Gastroesophageal sphincter (tissue), 4 donors: ENCODE measurements around the gene LRRC45. TPM values are rescaled to one million over a fixed set of nuclear protein-coding genes. Genes with fewer than 3 reads are reported as not detected.
"Not testable (repeated sequence)": the region's sequence is repeated elsewhere in the genome, so short reads cannot be mapped to it uniquely, and the experiment has no call there.

Experiments
- ATAC-seq: fragments of 150-250 bp; one replicate; pipeline ENCODE4 v1.9.1; 2016; ENCODE audit warnings: mild to moderate bottlenecking, moderate library complexity
- H3K27ac ChIP-seq, 4 donors: fragments of 200-600 bp; sonication (generic) in 3 of 4; 1 replicate in 3 of 4; 2 replicates in 1 of 4; pipeline ENCODE4 v1.5.1; 2016 to 2019
- H3K27me3 ChIP-seq: fragments of 200-600 bp; sonication (generic); one replicate; pipeline ENCODE4 v1.5.1; 2019
- H3K36me3 ChIP-seq, 2 donors: fragments of 200-600 bp; sonication (generic); one replicate each; pipeline ENCODE4 v1.5.1; 2019; ENCODE audit warnings: control low read depth in 1 of 2
- H3K4me1 ChIP-seq, 3 donors: fragments of 200-600 bp; sonication (generic); 1 replicate in 2 of 3; 2 replicates in 1 of 3; pipeline ENCODE4 v1.5.1; 2016 to 2019; ENCODE audit warnings: control low read depth in 2 of 3
- H3K4me3 ChIP-seq, 2 donors: fragments of 200-600 bp; sonication (generic); one replicate each; pipeline ENCODE4 v1.5.1; 2019; ENCODE audit warnings: mild to moderate bottlenecking in 1 of 2, moderate library complexity in 1 of 2
- H3K9me3 ChIP-seq, 3 donors: fragments of 200-600 bp; sonication (generic); one replicate each; pipeline ENCODE4 v1.5.1; 2017 to 2019; ENCODE audit warnings: control low read depth in 2 of 3
- EP300 ChIP-seq: sonication (generic); formaldehyde crosslinking; IDR thresholded peaks from one replicate; pipeline ENCODE4 v1.6.1; 2017; ENCODE audit warnings: antibody characterized with exemption, mild to moderate bottlenecking
- POLR2A ChIP-seq, 2 donors: fragments of 450-650 bp; IDR thresholded peaks; one replicate each; pipeline ENCODE4 v1.6.1; 2017; ENCODE audit warnings: antibody characterized with exemption in 2 of 2, mild to moderate bottlenecking in 2 of 2, moderate library complexity in 1 of 2
- POLR2AphosphoS5 ChIP-seq: sonication (generic); formaldehyde crosslinking; IDR thresholded peaks from one replicate; pipeline ENCODE4 v1.6.1; 2017; ENCODE audit warnings: antibody characterized with exemption
- WGBS, 2 donors: methylation state at CpG; one replicate each; pipeline ENCODE4 v1.1.5; 2018; ENCODE audit warnings: low coverage in 1 of 2; 5-methylcytosine and 5-hydroxymethylcytosine counted together
- total RNA-seq, 4 donors: library from RNA; depleted of rRNA; stranded (reverse); fragments of >200 nt; gene quantifications; one replicate each; pipeline ENCODE4 v1.1.0, GENCODE V29; 2016
- TF ChIP-seq, protein P1 (sequence below), 4 experiments: fragments of 200-600 bp in 2 of 4; fragments of 450-650 bp in 2 of 4; sonication (generic) in 1 of 4; IDR thresholded peaks; one replicate each; pipeline ENCODE4 v1.5.1; 2017 to 2019; ENCODE audit warnings: antibody characterized with exemption in 4 of 4, mild to moderate bottlenecking in 2 of 4, moderate library complexity in 2 of 4

LRRC45 gene
- total RNA-seq, 4 donors from 2014 or later: 4.4 to 16.3 (median 12.4) TPM

DNA sequence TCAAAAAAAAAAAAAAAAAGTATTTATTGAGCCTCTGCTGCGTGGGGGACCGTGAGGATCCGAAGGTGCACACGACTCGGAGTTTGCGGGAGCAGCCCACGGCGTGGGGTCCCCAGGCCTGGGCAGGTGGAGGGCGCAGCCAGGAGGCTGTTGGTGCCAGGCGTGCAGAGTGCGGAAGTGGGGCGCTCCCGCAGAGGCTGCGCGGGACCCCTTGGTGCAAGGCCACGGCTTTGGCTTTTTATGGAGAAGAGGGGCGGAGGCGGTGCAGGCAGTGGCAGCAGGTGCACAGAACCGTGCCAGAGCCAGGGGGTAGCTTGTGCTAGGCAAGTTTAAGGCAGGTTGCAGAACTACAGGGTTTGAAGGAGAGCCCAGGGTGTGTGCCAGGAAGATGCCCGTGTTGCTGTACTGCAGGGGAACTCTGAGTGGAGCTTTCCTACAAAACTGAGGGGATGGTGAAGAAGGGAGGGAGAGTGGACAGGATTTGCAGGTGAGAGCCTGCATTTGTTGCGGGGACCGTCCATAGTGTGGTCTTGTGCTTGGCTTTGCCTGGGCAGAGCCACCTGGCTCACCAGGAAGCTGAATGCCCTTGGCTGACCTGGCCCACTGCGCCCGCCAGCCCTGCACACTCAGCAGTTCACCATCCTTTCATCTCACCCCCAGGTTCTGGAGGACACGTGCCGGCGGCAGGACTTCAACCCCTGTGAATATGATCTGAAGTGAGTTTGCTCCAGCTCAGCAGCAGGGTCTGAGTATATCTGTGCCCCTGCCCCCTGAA lies 44.4 kb upstream of the LRRC45 start:
- TF ChIP-seq, protein P1, sequence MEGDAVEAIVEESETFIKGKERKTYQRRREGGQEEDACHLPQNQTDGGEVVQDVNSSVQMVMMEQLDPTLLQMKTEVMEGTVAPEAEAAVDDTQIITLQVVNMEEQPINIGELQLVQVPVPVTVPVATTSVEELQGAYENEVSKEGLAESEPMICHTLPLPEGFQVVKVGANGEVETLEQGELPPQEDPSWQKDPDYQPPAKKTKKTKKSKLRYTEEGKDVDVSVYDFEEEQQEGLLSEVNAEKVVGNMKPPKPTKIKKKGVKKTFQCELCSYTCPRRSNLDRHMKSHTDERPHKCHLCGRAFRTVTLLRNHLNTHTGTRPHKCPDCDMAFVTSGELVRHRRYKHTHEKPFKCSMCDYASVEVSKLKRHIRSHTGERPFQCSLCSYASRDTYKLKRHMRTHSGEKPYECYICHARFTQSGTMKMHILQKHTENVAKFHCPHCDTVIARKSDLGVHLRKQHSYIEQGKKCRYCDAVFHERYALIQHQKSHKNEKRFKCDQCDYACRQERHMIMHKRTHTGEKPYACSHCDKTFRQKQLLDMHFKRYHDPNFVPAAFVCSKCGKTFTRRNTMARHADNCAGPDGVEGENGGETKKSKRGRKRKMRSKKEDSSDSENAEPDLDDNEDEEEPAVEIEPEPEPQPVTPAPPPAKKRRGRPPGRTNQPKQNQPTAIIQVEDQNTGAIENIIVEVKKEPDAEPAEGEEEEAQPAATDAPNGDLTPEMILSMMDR (IDR thresholded peaks at IDR 0.05): no peak
- TF ChIP-seq POLR2AphosphoS5: no peak
- TF ChIP-seq POLR2A (IDR thresholded peaks at IDR 0.05): no peak
- TF ChIP-seq EP300: no peak
- peaks cover 0 to 22% (median 7%) of the 10 kb centered on the region in 3 donors for H3K4me1 ChIP-seq
- H3K27ac ChIP-seq: peak overlapping the region in 1 of 4 donors; percentile 95
- H3K27me3 ChIP-seq: peaks cover 7% of the 10 kb centered on the region
- H3K36me3 ChIP-seq: peaks cover 0 to 43% of the 10 kb centered on the region in 2 donors
- WGBS, 2 donors: 81 to 90% methylated on average over 9 to 13 of the region's 27 CpGs
- H3K9me3 ChIP-seq: no peaks in the 10 kb centered on the region
- H3K4me3 ChIP-seq: peak overlapping the region in 1 of 2 donors; percentile 94
- ATAC-seq: no peak

DNA sequence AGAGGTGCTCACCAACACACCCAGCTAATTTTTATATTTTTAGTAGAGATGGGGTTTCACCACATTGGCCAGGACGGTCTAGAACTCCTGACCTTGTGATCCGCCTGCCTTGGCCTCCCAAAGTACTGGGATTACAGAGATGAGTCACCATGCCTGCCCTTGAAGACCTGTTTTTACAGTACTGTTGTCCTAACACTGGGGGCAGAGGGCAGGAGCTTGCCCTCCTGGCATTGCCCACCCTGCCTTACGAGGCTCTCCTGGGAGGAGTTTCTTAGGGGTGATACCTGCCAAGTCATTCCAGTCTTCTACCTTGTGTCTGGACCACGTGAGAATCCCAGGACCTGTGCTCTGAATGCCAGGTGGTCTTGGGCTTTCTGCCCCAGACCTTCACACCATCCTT lies 43.0 kb upstream of the LRRC45 start:
- Histone ChIP-seq H3K27me3 (no peaks in the 10 kb centered on the region), H3K4me3 (no peak overlapping the region), H3K27ac (no peak overlapping the region), H3K36me3 (peaks cover 0 to 57% of the 10 kb centered on the region in 2 donors), H3K9me3 (no peaks in the 10 kb centered on the region), H3K4me1 (peaks cover 0 to 22% (median 7%) of the 10 kb centered on the region in 3 donors)
- WGBS, 2 donors: 100% methylated on average over 1 of the region's 4 CpGs; no CpG with 5 or more reads in 1 of the 2 donors
- ATAC-seq: no peak
- TF ChIP-seq POLR2A (IDR thresholded peaks at IDR 0.05): no peak

DNA sequence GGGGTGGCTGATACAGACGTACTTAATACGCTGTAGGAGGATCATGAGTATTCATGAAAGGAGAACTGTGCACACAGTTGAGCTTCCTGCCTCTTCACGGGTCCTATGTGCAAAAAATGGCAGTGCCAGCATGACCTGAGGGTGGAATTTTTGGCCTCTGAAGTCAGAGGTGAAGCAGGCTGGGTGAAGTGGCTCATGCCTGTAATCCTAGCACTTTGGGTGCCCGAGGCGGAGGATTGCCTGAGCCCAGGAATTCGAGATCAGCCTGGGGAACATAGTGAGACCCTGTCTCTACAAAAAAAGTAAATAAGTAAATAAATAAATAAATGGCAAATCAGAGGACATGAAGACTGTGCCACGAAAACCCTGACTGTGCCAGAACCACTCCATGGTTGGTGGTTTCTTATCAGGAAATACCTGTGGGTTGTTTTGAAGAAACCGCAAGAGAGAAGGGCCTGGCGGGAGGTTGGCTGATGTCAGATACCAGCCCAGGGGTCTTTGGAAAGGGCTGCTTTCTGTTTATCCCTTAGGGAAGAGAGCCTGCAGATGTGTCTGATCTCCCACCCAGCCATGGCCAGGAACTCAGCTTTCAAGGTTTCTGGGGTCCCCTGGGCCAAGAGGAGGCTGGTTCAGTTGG lies 42.3 kb upstream of the LRRC45 start:
- Histone ChIP-seq H3K4me3 (no peak overlapping the region), H3K36me3 (peaks cover 0 to 64% of the 10 kb centered on the region in 2 donors), H3K27me3 (no peaks in the 10 kb centered on the region), H3K27ac (no peak overlapping the region), H3K4me1 (peaks cover 0 to 22% (median 7%) of the 10 kb centered on the region in 3 donors), H3K9me3 (no peaks in the 10 kb centered on the region)
- TF ChIP-seq, protein P1 (IDR thresholded peaks at IDR 0.05): no peak
- TF ChIP-seq POLR2AphosphoS5: no peak
- no peak for TF ChIP-seq POLR2A (IDR thresholded peaks at IDR 0.05)
- no peak for TF ChIP-seq EP300
- WGBS, 2 donors: 77 to 86% methylated on average over 3 to 7 of the region's 9 CpGs
- ATAC-seq: no peak

DNA sequence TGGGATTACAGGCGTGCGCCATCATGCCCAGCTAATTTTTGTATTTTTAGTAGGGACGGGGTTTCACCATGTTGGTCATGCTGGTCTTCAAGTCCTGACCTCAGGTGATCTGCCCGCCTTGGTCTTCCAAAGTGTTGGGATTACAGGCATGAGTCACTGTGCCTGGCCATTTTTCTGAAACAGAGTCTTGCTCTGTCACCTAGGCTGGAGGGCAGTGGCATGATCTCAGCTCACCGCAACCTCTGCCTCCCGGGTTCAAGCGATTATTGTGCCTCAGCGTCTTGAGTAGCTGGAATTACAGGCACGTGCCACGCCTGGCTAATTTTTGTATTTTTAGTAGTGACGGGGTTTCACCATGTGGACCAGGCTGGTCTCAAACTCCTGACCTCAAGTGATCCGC lies 41.6 kb upstream of the LRRC45 start:
- H3K36me3 ChIP-seq: peaks cover 0 to 71% of the 10 kb centered on the region in 2 donors
- not testable (repeated sequence) for H3K4me3 ChIP-seq, H3K27ac ChIP-seq, H3K9me3 ChIP-seq, H3K27me3 ChIP-seq, ATAC-seq
- 92 to 98% methylated on average over 9 to 10 of the region's 12 CpGs for WGBS, 2 donors
- H3K4me1 ChIP-seq: peaks cover 0 to 20% (median 7%) of the 10 kb centered on the region in 3 donors

DNA sequence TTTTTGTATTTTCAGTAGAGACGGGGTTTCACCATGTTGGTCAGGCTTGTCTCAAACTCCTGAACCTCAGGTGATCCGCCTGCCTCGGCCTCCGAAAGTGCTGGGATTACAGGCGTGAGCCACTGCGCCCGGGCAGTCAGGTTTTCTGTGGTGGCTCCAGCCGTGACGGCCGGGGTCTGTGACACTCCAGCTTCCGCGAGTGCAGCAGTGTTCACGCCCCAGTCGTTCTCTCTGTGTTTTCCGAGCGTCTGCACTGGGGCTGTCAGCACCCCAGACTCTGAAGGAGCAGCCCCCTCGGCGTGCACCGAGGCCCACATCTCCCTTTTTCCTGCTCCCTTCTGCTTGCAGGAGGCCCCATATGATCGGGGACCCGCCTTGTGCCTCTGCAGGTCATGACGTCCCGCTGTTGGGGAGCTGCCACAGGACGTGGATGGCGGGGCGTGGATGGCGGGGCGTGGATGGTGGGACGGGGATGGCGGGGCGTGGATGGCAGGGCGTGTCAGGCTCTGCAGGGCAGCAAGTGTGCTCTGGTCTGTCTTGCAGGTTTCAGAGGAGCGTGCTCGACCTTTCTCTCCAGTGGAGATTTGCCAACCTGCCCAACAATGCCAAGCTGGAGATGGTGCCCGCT lies 40.0 kb upstream of the LRRC45 start:
- peaks cover 0 to 83% of the 10 kb centered on the region in 2 donors for H3K36me3 ChIP-seq
- H3K4me3 ChIP-seq: no peak overlapping the region

More for the DNA sequence above, 40.0 kb upstream of the LRRC45 start:
- Histone ChIP-seq H3K4me1 (peaks cover 0 to 11% (median 3%) of the 10 kb centered on the region in 3 donors), H3K9me3 (no peaks in the 10 kb centered on the region), H3K27ac (no peak overlapping the region), H3K27me3 (no peaks in the 10 kb centered on the region)
- TF ChIP-seq, protein P1 (IDR thresholded peaks at IDR 0.05): no peak
- TF ChIP-seq POLR2A (IDR thresholded peaks at IDR 0.05) (no peak), POLR2AphosphoS5 (no peak), EP300 (no peak)
- WGBS, 2 donors: 94% methylated on average over 11 of the region's 35 CpGs; no CpG with 5 or more reads in 1 of the 2 donors
- ATAC-seq: no peak
